DND-41 (cell line): ENCODE results near the gene BAG1.

Experiments
- ATAC-seq: fragments of 200-7000 bp; cut with Tn5 transposase; 3 replicates; pipeline ENCODE4 v1.9.1; 2021; ENCODE audit warnings: low read depth; ENCODE audit not compliant: insufficient read depth
- DNase-seq: peaks from one replicate; pipeline ENCODE4 v3.0.0-alpha.2; 2020
- H2AFZ ChIP-seq: 2 replicates; pipeline ENCODE4 v1.6.0; 2012; ENCODE audit warnings: low read depth, low read length
- H3K27ac ChIP-seq: 2 replicates; pipeline ENCODE4 v1.5.1; 2012; ENCODE audit warnings: low read length, inconsistent platforms
- H3K27me3 ChIP-seq: fragments of 200-600 bp; sonication (generic); 2 replicates; pipeline ENCODE4 v1.6.0; 2012; ENCODE audit warnings: low read length, mild to moderate bottlenecking, inconsistent platforms; ENCODE audit not compliant: insufficient read depth, poor library complexity
- H3K36me3 ChIP-seq: 2 replicates; pipeline ENCODE4 v1.5.1; 2012; ENCODE audit warnings: low read length, inconsistent platforms; ENCODE audit not compliant: insufficient read depth
- H3K4me1 ChIP-seq: 2 replicates; pipeline ENCODE4 v1.5.1; 2012; ENCODE audit warnings: mild to moderate bottlenecking, low read length; ENCODE audit not compliant: insufficient read depth
- H3K4me2 ChIP-seq: 2 replicates; pipeline ENCODE4 v1.6.0; 2012; ENCODE audit warnings: mild to moderate bottlenecking, moderate library complexity, low read length, inconsistent platforms; ENCODE audit not compliant: insufficient read depth
- H3K4me3 ChIP-seq, 2 experiments: fragments of 200-600 bp in 1 of 2; shearing (Covaris generic) in 1 of 2; 2 replicates each; pipeline ENCODE4 v1.5.1; 2012 to 2016; ENCODE audit warnings: inconsistent platforms in 2 of 2, low read length in 2 of 2, mild to moderate bottlenecking in 2 of 2, low read depth in 1 of 2, moderate library complexity in 1 of 2
- H3K79me2 ChIP-seq: 2 replicates; pipeline ENCODE4 v1.6.0; 2012; ENCODE audit warnings: low read length, inconsistent platforms; ENCODE audit not compliant: insufficient read depth
- H3K9ac ChIP-seq: 2 replicates; pipeline ENCODE4 v1.6.0; 2012; ENCODE audit warnings: low read depth, mild to moderate bottlenecking, inconsistent platforms, low read length, moderate library complexity
- H3K9me3 ChIP-seq: 2 replicates; pipeline ENCODE4 v1.5.1; 2012; ENCODE audit warnings: low read length, moderate library complexity, mild to moderate bottlenecking, inconsistent platforms; ENCODE audit not compliant: insufficient read depth, severe bottlenecking
- H4K20me1 ChIP-seq: 2 replicates; pipeline ENCODE4 v1.6.0; 2012; ENCODE audit warnings: low read length; ENCODE audit not compliant: insufficient read depth
- CTCF ChIP-seq: IDR thresholded peaks from 2 replicates; pipeline ENCODE4 v1.5.1; 2012; ENCODE audit warnings: borderline replicate concordance, low read length, moderate library complexity, mild to moderate bottlenecking; ENCODE audit not compliant: poor library complexity, severe bottlenecking; ENCODE audit errors: extremely low read depth
- EZH2 ChIP-seq: IDR thresholded peaks from 3 replicates; pipeline ENCODE4 v1.6.1; 2012; ENCODE audit warnings: borderline replicate concordance, low read depth, mild to moderate bottlenecking, moderate library complexity, low read length, inconsistent platforms; ENCODE audit not compliant: severe bottlenecking

BAG1 gene

GRCh38 chr9:33222031-33222430 lies 42.5 kb downstream of the BAG1 start:
- H3K4me2 ChIP-seq = no peak overlapping the region
- no peak for TF ChIP-seq CTCF
- no peak for TF ChIP-seq EZH2
- H3K36me3 ChIP-seq = no peaks in the 10 kb centered on the region
- H3K27me3 ChIP-seq = peaks cover 4% of the 10 kb centered on the region
- H3K27ac ChIP-seq = no peak overlapping the region
- peak; percentile 34; the same call in 1 of the 3 replicates for ATAC-seq
- H3K79me2 ChIP-seq = no peaks in the 10 kb centered on the region
- H3K9ac ChIP-seq = no peak overlapping the region
- 0 out of 2 replicates have a peak, but pooled peaks cover 3% of the 10 kb centered on the region for H3K4me1 ChIP-seq
- no peaks in the 10 kb centered on the region for H4K20me1 ChIP-seq
- peak; percentile 10 for DNase-seq
- H3K9me3 ChIP-seq = no peaks in the 10 kb centered on the region
- H2AFZ ChIP-seq = no peak overlapping the region
- no peak overlapping the region for H3K4me3 ChIP-seq

- H3K4me1 ChIP-seq = 0 out of 2 replicates have a peak, but pooled peaks cover 3% of the 10 kb centered on the region
- no peak overlapping the region for H3K4me3 ChIP-seq
- H3K27ac ChIP-seq = no peak overlapping the region
- no peak overlapping the region for H2AFZ ChIP-seq
- H4K20me1 ChIP-seq = no peaks in the 10 kb centered on the region
- ATAC-seq (no peak), DNase-seq (no peak)
- no peaks in the 10 kb centered on the region for H3K79me2 ChIP-seq
- TF ChIP-seq CTCF (no peak), EZH2 (no peak)
- H3K36me3 ChIP-seq = no peaks in the 10 kb centered on the region
- no peak overlapping the region for H3K9ac ChIP-seq
- H3K27me3 ChIP-seq = peaks cover 4% of the 10 kb centered on the region
- H3K9me3 ChIP-seq = no peaks in the 10 kb centered on the region
- H3K4me2 ChIP-seq = no peak overlapping the region
Observed at GRCh38 chr9:33221568-33221884, 43.0 kb downstream of the BAG1 start.

GRCh38 chr9:33220681-33221567 lies 43.6 kb downstream of the BAG1 start:
- TF ChIP-seq EZH2 (no peak), CTCF (no peak)
- Histone ChIP-seq H3K4me3 (no peak overlapping the region), H3K9ac (no peak overlapping the region), H3K27ac (no peak overlapping the region), H3K36me3 (no peaks in the 10 kb centered on the region), H3K4me1 (0 out of 2 replicates have a peak, but pooled peaks cover 3% of the 10 kb centered on the region), H2AFZ (no peak overlapping the region; the same call in 1 of the 2 replicates), H3K9me3 (no peaks in the 10 kb centered on the region), H3K27me3 (peaks cover 4% of the 10 kb centered on the region), H3K4me2 (no peak overlapping the region), H4K20me1 (no peaks in the 10 kb centered on the region), H3K79me2 (no peaks in the 10 kb centered on the region)
- DNase-seq = peak; percentile 10
- peak; percentile 66 for ATAC-seq
